MM.1S (cell line): Measurements from ENCODE around the gene ZCCHC7.

ENCODE experiments used
- DNase-seq: peaks from one replicate; pipeline ENCODE4 v3.0.0-alpha.2; 2015
- H2AFZ ChIP-seq: fragments of 300-600 bp; sonication (generic); 2 replicates; pipeline ENCODE4 v1.6.0; 2016; ENCODE audit warnings: antibody characterized with exemption, low read length
- H3F3A ChIP-seq: fragments of 300-600 bp; sonication (generic); 2 replicates; pipeline ENCODE4 v1.6.1; 2016; ENCODE audit warnings: mild to moderate bottlenecking, antibody characterized with exemption, low read length, moderate library complexity, mixed read lengths; ENCODE audit not compliant: insufficient read depth
- H3K27ac ChIP-seq: fragments of 300-600 bp; sonication (generic); 2 replicates; pipeline ENCODE4 v1.5.1; 2016; ENCODE audit warnings: mild to moderate bottlenecking, low read length
- H3K27me3 ChIP-seq: fragments of 300-600 bp; sonication (generic); replicated peaks from 2 replicates; pipeline ENCODE4 v1.6.0; 2016; ENCODE audit warnings: low read length; ENCODE audit not compliant: insufficient read depth
- H3K36me3 ChIP-seq: fragments of 300-600 bp; sonication (generic); replicated peaks from 2 replicates; pipeline ENCODE4 v1.6.1; 2016; ENCODE audit warnings: mild to moderate bottlenecking, low read length, mixed read lengths; ENCODE audit not compliant: insufficient read depth
- H3K4me1 ChIP-seq: fragments of 300-600 bp; sonication (generic); 2 replicates; pipeline ENCODE4 v1.6.1; 2016; ENCODE audit warnings: low read length, mixed read lengths
- H3K4me2 ChIP-seq: fragments of 300-600 bp; sonication (generic); 2 replicates; pipeline ENCODE4 v1.6.0; 2016; ENCODE audit warnings: low read depth, low read length
- H3K4me3 ChIP-seq: fragments of 300-600 bp; sonication (generic); 2 replicates; pipeline ENCODE4 v1.5.1; 2016; ENCODE audit warnings: low read length, mixed read lengths
- H3K79me2 ChIP-seq: fragments of 300-600 bp; sonication (generic); 2 replicates; pipeline ENCODE4 v1.6.1; 2016; ENCODE audit warnings: mixed run types, low read length, mixed read lengths
- H3K9ac ChIP-seq: fragments of 300-600 bp; sonication (generic); 2 replicates; pipeline ENCODE4 v1.6.1; 2016; ENCODE audit warnings: low read length, mixed read lengths
- H3K9me2 ChIP-seq: fragments of 300-600 bp; sonication (generic); replicated peaks from 2 replicates; pipeline ENCODE4 v1.6.1; 2016; ENCODE audit warnings: mild to moderate bottlenecking, low read length, mixed read lengths; ENCODE audit not compliant: insufficient read depth
- H3K9me3 ChIP-seq: fragments of 300-600 bp; sonication (generic); replicated peaks from 2 replicates; pipeline ENCODE4 v1.6.1; 2016; ENCODE audit warnings: mild to moderate bottlenecking, low read length, mixed read lengths; ENCODE audit not compliant: insufficient read depth
- H4K20me1 ChIP-seq: fragments of 300-600 bp; sonication (generic); 2 replicates; pipeline ENCODE4 v1.6.1; 2016; ENCODE audit warnings: mild to moderate bottlenecking, low read length, moderate library complexity, mixed read lengths; ENCODE audit not compliant: insufficient read depth
- EZH2 ChIP-seq: fragments of 300-600 bp; sonication (generic); optimal IDR thresholded peaks from 2 replicates; pipeline ENCODE3; 2017; ENCODE audit warnings: low read depth, mild to moderate bottlenecking, antibody characterized with exemption, low read length, mixed read lengths
- EZH2phosphoT487 ChIP-seq: fragments of 300-600 bp; sonication (generic); IDR thresholded peaks from 2 replicates; pipeline ENCODE4 v1.6.1; 2018; ENCODE audit warnings: antibody characterized with exemption, low read length
- TF ChIP-seq, protein P1 (sequence below): fragments of 300-600 bp; sonication (generic); IDR thresholded peaks from 2 replicates; pipeline ENCODE4 v1.5.1; 2016; ENCODE audit warnings: antibody characterized with exemption, low read length, mixed read lengths

ZCCHC7 gene

DNA sequence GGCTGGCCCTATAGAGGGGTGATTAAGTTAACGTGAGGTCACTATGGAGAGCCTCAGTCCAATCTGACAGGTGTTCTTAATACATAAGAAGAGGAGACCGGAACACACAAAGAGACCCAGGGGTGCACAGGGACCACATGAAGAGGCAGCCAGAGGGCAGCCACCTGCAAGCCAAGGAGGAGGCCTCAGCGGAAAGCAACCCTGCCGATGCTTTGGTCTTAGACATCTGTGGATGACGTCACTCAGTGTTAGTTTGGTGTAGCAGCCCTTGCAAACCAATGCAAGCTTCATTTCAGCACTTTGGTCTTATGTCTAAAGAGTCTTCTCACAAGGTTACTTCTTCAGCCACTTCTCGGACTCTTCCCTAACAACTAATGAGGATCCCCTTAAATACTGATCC is 254.5 kb downstream of the ZCCHC7 start:
- Histone ChIP-seq H3K9ac (no peak overlapping the region), H2AFZ (no peak overlapping the region), H3K27me3 (peaks cover 73% of the 10 kb centered on the region), H4K20me1 (peaks cover 11% of the 10 kb centered on the region; the same call in 1 of the 2 replicates), H3K9me3 (no peaks in the 10 kb centered on the region), H3K9me2 (no peaks in the 10 kb centered on the region), H3K4me2 (no peak overlapping the region), H3K4me3 (no peak overlapping the region), H3K79me2 (no peaks in the 10 kb centered on the region), H3K36me3 (no peaks in the 10 kb centered on the region), H3K27ac (no peak overlapping the region), H3K4me1 (peaks cover 22% of the 10 kb centered on the region), H3F3A (peaks cover 5% of the 10 kb centered on the region; the same call in 1 of the 2 replicates)
- TF ChIP-seq EZH2 = no peak
- no peak for TF ChIP-seq EZH2phosphoT487
- TF ChIP-seq, protein P1, sequence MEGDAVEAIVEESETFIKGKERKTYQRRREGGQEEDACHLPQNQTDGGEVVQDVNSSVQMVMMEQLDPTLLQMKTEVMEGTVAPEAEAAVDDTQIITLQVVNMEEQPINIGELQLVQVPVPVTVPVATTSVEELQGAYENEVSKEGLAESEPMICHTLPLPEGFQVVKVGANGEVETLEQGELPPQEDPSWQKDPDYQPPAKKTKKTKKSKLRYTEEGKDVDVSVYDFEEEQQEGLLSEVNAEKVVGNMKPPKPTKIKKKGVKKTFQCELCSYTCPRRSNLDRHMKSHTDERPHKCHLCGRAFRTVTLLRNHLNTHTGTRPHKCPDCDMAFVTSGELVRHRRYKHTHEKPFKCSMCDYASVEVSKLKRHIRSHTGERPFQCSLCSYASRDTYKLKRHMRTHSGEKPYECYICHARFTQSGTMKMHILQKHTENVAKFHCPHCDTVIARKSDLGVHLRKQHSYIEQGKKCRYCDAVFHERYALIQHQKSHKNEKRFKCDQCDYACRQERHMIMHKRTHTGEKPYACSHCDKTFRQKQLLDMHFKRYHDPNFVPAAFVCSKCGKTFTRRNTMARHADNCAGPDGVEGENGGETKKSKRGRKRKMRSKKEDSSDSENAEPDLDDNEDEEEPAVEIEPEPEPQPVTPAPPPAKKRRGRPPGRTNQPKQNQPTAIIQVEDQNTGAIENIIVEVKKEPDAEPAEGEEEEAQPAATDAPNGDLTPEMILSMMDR = no peak
- no peak for DNase-seq

- H3F3A ChIP-seq = no peaks in the 10 kb centered on the region
- no peaks in the 10 kb centered on the region for H3K9me2 ChIP-seq
- no peaks in the 10 kb centered on the region for H3K36me3 ChIP-seq
- no peak for DNase-seq
- peaks cover 49% of the 10 kb centered on the region for H3K27me3 ChIP-seq
- H3K4me1 ChIP-seq = peaks cover 10% of the 10 kb centered on the region
- H3K79me2 ChIP-seq = no peaks in the 10 kb centered on the region
- H3K27ac ChIP-seq = no peak overlapping the region
- no peak overlapping the region for H3K9ac ChIP-seq
- no peaks in the 10 kb centered on the region for H4K20me1 ChIP-seq
- no peak overlapping the region for H2AFZ ChIP-seq
- no peak for TF ChIP-seq EZH2
- H3K9me3 ChIP-seq = no peaks in the 10 kb centered on the region
- H3K4me3 ChIP-seq = no peak overlapping the region
- H3K4me2 ChIP-seq = no peak overlapping the region
Measured at GRCh38 chr9:37377688-37378612, 257.6 kb downstream of the ZCCHC7 start.

- H3K27ac ChIP-seq = no peak overlapping the region
Measured at GRCh38 chr9:37378613-37379004, 258.2 kb downstream of the ZCCHC7 start.

More at GRCh38 chr9:37378613-37379004, 258.2 kb downstream of the ZCCHC7 start:
- Histone ChIP-seq H3K4me2 (no peak overlapping the region), H3K9ac (no peak overlapping the region), H3K27me3 (peaks cover 43% of the 10 kb centered on the region), H3K9me2 (no peaks in the 10 kb centered on the region), H3K36me3 (no peaks in the 10 kb centered on the region), H3K4me1 (peaks cover 17% of the 10 kb centered on the region), H3K9me3 (no peaks in the 10 kb centered on the region), H2AFZ (no peak overlapping the region), H3F3A (no peaks in the 10 kb centered on the region), H3K4me3 (no peak overlapping the region), H4K20me1 (no peaks in the 10 kb centered on the region), H3K79me2 (no peaks in the 10 kb centered on the region)
- TF ChIP-seq EZH2phosphoT487 (no peak), EZH2 (no peak)
- TF ChIP-seq, protein P1 = no peak
- DNase-seq = no peak
